OCI-LY3 (cell line): ENCODE data around the gene ZFYVE21.

Experiments
- CTCF ChIP-seq: fragments of 200-600, 300-600 bp; sonication (generic); IDR thresholded peaks from 2 replicates; pipeline ENCODE4 v1.5.1; 2014; ENCODE audit warnings: antibody characterized with exemption, low read length, low read depth
- EZH2phosphoT487 ChIP-seq: fragments of 200-600 bp; shearing (Covaris generic); IDR thresholded peaks from 2 replicates; pipeline ENCODE4 v1.6.1; 2018; ENCODE audit warnings: antibody characterized with exemption, mixed run types, low read depth

- TF ChIP-seq CTCF (no peak), EZH2phosphoT487 (no peak)
Observed at GRCh38 chr14:103748534-103748857, 32.9 kb downstream of the ZFYVE21 start.
